Cortex of kidney (tissue), 1 donor: Measurements from ENCODE around the gene PLSCR2.
"Not testable (repeated sequence)": the region's sequence is repeated elsewhere in the genome, so short reads cannot be mapped to it uniquely, and the experiment has no call there.

Source experiments
- DNase-seq: peaks from one replicate; lab custom pipeline; 2025; lab: John Stamatoyannopoulos, UW

PLSCR2 gene, protein sequence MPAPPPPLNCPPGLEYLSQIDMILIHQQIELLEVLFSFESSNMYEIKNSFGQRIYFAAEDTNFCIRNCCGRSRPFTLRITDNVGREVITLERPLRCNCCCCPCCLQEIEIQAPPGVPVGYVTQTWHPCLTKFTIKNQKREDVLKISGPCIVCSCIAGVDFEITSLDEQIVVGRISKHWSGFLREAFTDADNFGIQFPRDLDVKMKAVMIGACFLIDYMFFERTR

DNA sequence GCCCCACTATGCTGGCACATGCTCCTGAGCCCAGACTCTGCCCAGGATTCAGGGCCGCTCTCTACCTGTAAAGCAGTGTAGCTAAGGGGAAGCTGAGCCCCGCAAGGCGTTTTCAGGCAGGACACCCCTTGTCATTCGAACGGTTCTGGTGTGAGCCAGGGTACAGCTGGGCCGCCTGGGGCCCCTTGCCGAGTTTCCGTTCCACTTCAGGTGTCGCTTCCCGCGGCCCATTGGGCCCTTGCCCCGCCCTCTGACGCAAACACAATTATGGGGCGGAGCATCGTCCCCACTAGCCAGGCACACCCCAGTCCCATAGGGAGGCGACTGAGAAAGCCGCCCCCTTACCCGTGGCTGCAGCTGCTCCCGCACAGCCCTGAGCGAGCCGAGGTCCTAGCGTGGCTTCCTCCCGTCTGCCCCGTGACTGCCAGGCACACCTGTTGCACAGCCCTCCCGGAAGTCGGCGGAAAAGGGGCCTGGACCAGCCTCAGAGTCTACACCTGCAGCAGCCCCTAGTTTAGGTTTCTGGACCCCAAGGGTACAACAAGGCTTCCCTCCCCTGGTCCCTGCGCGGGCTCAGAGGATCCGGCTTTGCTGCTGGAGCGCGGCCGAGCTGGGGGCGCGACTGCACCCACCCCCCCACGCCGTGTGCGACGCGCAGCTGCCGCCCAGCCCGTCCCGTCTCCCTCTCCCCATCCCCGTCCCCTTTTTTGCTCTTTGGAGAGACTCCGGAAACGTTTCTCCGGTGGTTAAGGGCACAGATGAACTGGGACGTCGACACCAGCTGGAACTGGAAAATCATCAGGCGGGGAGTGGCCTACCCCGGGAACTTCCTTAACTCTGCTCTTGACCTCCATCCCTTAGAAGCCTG, at the start of gene PLSCR2:
Gene PLSCR2 (minus strand): TSS at position 412 of the 868 bp plus-strand sequence. CDS start 9,657 bp downstream, outside the sequence.
- DNase-seq = peak; percentile 33

- no peak for DNase-seq
Measured at GRCh38 chr3:146517684-146518435, 48.5 kb upstream of the PLSCR2 start.

DNA sequence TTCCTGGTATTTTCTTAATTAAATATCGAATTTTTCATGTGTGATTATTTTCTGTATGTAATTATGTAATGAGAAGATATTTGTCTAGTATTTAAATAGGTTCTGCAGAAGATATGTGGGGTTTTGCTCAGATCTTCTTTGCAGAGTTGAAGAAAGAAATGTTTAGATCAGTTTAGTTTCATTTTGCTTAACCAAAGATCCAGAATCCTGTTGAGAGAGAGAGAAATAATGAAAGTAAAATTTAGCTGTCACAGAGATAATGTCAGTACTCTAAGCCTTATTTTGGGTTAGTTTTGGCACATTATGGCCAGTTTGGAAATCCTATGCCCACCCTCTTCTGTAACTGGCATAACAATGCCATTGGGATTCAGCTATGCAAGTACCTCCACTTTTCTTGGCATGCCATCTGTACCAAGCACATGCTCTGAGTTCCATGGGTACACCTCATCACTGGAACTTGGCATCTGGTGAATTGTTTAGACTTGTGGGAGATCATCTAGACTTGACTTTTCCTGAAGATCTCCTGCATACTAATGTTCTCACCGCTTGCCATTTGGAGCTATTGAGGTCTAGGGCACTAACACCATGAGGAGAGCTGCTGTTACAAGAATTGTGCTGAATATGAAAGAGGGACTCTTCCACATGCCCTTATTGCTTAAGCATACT, 44.2 kb upstream of the PLSCR2 start:
- DNase-seq = no peak

DNA sequence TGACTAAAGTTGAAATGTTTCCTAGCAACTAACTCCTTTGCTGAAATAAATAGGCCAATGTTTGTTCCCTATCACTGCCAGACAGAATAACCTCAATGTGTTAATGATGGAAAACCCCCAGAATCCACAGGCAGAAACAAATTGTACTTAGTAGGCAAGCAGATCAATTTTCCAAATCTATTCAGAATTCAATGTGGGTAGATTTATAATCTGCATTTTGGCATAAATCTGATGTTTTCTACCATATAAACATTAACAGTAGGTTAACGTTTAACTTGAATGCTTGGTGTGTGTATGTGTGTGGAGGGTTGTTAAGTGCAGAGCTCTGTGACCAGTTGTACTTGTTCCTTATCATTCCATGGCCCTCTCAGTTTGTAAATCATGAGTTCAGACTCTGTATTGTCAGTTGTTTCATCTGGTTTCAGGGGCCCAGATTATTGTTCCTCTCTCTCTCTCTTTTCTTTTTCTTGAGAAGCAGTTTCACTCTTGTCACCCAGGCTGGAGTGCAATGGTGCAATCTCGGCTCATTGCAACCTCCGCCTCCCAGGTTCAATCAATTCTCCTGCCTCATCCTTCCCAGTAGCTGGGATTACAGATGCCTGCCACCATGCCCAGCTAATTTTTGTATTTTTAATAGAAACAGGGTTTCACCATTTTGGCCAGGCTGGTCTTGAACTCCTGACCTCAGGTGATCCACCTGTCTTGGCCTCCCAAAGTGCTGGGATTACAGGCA, 42.2 kb upstream of the PLSCR2 start:
- no peak for DNase-seq

- DNase-seq = no peak
Measured at GRCh38 chr3:146507331-146508120, 38.2 kb upstream of the PLSCR2 start.

DNA sequence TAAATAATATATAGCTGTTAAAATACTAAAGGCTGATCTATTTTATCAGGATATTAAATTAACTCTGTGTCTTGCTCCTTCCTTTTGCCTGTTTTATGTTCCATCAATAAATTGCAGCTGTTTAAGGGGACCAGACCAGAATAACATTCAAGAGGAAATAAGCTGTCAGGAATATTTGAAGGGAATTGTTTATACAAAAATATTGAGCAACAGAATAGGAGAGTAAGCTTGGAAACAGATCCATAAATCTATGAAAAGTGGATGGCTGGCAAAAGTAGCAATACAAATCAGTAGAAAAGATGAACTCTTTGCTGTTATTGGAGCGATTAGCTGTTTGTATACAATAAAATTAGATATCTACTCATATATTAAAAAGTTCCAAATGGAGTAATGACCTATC, 36.2 kb upstream of the PLSCR2 start:
- DNase-seq = no peak

- no peak for DNase-seq
Measured at GRCh38 chr3:146504498-146505197, 35.3 kb upstream of the PLSCR2 start.

GRCh38 chr3:146503461-146504202, 34.3 kb upstream of the PLSCR2 start:
- DNase-seq = no peak

DNA sequence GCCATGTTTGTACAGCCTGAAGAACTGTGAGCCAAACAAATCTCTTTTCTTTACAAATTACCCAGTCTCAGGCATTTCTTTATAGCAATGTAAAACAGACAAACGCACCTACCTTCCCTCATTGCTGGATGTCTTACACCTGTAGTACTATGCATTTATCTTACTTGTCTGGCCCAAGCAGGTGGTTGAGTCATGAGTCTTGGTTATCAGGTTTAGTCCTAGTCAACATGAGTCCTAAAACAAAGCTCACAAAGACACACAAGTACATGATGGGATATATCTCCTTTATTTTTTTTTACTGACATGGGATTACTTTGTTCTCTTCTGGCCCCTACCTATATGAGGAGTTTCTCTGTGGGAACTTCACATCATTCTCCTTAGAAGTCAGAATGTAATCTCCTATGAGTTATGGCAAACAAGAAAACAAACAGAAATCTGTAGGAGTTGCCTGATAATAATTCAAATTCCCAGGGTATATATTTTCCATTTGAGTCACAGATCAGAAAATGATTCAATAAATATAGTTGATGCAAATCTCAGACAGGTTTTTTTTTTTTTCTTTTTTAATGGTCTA, 33.6 kb upstream of the PLSCR2 start:
- DNase-seq = no peak

- no peak for DNase-seq
Measured at GRCh38 chr3:146501752-146502151, 32.4 kb upstream of the PLSCR2 start.

GRCh38 chr3:146499701-146500100, 30.3 kb upstream of the PLSCR2 start:
- no peak for DNase-seq

DNA sequence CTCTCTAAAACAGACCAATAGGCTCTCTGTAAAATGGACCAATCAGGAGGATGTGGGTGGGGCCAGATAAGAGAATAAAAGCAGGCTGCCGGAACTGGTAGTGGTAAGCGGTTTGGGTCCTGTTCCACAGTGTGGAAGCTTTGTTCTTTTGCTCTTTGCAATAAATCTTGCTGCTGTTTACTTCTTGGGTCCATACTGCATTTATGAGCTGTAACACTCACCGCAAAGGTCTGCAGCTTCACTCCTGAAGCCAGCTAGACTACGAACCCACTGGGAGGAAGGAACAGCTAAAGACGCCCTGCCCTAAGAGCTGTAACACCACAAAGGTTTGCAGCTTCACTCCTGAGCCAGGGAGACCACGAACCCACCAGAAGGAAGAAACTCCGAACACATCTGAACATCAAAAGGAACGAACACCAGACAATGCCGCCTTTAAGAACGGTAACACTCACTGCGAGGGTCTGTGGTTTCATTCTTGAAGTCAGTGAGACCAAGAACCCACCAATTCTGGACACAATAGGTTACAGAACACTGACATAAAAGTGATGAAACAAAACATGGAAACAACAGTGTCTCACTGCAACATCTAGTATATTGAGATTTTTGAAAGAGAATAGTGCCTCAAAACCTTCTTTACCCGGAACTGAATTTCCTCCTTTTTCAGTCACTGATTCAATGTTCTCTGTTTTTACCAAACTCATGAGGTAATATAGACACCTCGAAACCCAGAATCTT, 28.8 kb upstream of the PLSCR2 start:
- DNase-seq = no peak

GRCh38 chr3:146497145-146497843, 27.9 kb upstream of the PLSCR2 start:
- DNase-seq = not testable (repeated sequence)

DNA sequence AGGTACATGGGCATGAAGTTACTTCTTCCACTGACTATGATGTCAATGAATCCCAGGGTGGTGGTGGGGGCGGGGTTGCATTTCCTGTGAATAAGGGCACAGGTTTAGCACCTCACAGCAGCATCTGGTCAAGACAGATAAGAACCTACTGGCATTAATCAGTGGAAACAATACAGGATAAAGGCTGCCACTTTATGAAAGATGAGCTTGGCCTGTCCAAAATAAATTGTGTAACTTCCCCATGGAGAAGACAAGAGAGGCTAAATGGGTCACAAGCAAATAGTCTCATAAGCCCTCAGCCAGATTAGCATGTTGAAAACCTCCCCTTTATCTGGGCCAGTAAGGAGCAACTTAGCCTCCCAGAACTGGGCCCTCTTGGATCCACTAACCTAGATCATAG, 27.4 kb upstream of the PLSCR2 start:
- DNase-seq = no peak

GRCh38 chr3:146496251-146496650, 26.9 kb upstream of the PLSCR2 start:
- DNase-seq = no peak

GRCh38 chr3:146493761-146494160, 24.4 kb upstream of the PLSCR2 start:
- no peak for DNase-seq

DNA sequence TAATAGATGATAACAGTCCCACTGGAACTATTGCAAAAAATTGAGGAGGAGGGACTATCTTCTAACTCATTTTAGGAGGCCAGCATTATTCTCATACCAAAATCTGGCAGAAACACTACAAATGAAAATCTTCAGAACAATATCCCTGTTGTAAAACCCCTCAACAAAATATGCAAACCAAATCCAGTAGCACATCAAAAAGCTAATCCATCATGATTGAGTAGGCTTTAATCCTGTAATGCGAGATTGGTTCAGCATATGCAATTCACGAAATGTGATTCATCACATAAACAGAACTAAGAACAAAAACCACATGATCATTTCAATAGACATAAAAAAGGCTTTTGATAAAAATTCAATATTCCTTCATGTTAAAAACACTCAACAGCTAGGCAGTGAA, 23.9 kb upstream of the PLSCR2 start:
- DNase-seq = no peak

DNA sequence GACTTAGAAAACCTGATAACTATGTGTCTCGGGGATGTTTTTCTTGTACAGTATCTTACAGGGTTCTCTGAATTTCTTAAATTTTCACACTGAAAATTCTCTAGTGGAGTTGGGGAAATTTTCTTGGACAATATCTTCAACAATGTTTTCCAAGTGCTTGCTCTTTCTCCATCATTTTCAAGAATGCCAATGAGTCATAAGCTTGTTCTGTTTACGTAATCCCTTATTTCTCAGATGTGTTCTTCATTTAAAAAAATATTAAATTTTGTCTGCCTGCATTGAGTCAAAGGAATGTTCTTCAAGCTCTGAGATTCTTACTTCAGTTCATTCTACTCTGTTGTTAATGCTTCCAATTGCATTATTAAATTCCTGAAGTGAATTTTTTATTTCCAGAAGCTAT, 21.9 kb upstream of the PLSCR2 start:
- DNase-seq = no peak
